GM18868 (cell line): ENCODE results near the gene USP50.
"Not testable (repeated sequence)": the region's sequence is repeated elsewhere in the genome, so short reads cannot be mapped to it uniquely, and the experiment has no call there.

Experiments
- ATAC-seq: cut with Tn5 transposase; IDR thresholded peaks from one replicate; pipeline ENCODE4 v1.9.1; 2021; ENCODE audit warnings: mild to moderate bottlenecking, moderate library complexity; ENCODE audit not compliant: unreplicated experiment

USP50 gene

DNA sequence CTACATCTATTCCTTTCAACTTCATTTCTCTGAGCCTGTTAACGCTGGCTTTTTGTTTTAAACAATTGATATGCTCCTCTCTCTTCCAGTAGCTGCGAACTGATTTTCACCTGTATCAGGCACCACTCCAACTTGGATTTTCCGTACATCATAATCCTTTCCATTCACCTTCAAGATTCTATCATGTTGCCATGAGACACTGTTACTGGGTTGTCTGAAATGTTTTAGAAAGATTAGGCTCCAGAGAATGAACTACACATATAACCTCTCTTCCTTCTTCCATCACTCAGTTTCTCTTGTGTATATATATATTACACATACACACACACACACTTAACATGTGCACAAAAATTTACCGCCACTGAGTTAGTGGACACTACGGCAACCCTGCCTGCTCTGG, at the start of gene USP50:
Gene USP50, minus strand, starts transcription at position 101 of the 400 bp plus-strand sequence. CDS start 141 bp downstream, outside the sequence.
- ATAC-seq = no peak

- no peak for ATAC-seq
Observed at GRCh38 chr15:50594311-50594710, 47.8 kb upstream of the USP50 start.

GRCh38 chr15:50593761-50594160, 47.3 kb upstream of the USP50 start:
- ATAC-seq = no peak

GRCh38 chr15:50590288-50590687, 43.8 kb upstream of the USP50 start:
- ATAC-seq = no peak

DNA sequence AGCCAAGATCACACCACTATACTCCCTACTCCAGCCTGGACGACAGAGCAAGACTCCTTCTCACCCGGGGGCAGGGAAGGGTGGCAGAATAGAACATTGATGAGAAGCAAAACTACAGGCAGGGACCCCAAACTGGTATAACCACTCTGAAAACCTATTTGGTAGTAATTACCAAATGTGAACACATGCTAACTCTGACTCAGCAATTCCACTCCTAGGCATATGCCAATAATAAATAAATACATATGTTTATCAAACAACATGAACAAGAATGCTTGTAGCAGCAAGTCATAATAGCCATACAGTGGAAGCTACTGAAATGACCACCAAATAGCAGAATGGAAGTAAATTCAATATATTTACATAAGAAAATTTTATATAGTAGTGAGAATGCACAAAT, 31.0 kb upstream of the USP50 start:
- no peak for ATAC-seq

- ATAC-seq = no peak
Observed at GRCh38 chr15:50576166-50576565, 29.7 kb upstream of the USP50 start.

DNA sequence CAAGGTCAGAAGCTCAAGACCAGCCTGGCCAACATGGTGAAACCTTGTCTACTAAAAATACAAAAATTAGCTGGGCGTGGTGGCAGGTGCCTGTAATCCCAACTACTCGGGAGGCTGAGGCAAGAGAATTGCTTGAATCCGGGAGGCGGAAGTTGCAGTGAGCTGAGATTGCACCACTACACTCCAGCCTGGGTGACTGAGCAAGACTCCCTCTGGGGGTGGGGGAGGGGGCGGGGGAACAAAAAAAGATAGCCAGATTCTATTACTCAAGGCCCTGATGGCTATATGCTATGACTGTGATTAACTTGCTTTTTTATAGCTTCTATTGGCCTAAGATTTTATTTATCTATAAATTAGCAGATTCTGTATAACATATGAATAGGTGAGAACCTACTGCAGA, 27.4 kb upstream of the USP50 start:
- ATAC-seq = not testable (repeated sequence)

GRCh38 chr15:50563756-50564155, 17.3 kb upstream of the USP50 start:
- ATAC-seq = no peak

GRCh38 chr15:50562735-50563640, 16.5 kb upstream of the USP50 start:
- no peak for ATAC-seq

DNA sequence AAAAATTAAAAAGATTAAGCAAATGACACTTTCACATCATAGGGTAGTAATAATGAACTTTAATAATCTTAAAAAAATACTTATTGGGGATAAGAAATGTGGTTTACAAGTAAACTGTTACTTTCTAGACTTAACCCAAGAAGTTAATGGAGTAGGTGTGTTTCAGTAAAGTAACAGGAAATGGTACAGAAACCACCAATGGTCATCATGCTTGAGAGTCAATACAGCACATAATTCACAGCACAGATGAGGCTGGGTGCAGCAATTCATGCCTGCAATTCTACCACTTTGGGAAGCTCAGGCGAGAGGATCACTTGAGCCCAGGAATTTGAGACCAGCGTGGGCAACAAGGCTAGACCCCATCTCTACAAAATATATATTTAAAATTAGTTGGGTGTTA, 11.5 kb upstream of the USP50 start:
- no peak for ATAC-seq

- ATAC-seq = no peak
Observed at GRCh38 chr15:50556642-50557371, 10.3 kb upstream of the USP50 start.

DNA sequence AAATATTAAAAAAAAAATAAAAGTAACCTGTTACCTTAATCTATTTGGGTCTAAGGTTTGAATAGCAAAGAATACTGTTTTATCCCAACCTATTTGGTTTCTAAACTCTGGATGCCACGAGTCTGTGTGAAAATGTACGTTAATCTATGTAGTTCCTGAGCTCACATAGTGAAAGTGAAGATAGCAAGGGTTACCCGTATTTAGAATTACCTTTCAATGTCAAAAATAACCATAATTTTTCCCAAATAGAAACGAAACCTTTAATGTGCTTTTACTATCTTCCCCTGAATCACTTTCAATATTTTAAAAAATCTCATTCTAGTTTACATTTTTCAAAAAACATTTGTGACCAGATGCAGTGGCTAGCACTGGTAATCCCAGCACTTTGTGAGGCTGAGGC, 5.8 kb upstream of the USP50 start:
- no peak for ATAC-seq

GRCh38 chr15:50549326-50549725, 2.9 kb upstream of the USP50 start:
- ATAC-seq = no peak

DNA sequence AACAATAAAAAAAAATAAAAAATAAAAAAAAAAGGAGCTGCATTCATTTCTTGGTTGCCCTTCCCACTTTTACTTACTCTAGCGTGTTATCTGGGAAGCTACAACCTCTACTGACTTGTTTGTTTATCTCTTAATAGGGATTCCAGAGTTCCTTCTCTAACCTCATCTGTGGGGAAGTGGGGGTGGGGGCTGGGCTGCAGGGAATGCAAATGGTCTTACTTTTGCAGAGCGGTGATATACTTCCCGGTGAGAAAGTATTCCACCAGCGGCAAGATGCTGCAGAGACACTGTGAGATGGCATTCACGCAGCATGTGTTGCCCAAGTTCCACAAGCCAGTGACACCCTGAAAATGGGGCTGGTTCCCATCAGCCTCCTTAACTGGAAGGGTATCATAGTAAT, 2.1 kb downstream of the USP50 start:
- no peak for ATAC-seq

DNA sequence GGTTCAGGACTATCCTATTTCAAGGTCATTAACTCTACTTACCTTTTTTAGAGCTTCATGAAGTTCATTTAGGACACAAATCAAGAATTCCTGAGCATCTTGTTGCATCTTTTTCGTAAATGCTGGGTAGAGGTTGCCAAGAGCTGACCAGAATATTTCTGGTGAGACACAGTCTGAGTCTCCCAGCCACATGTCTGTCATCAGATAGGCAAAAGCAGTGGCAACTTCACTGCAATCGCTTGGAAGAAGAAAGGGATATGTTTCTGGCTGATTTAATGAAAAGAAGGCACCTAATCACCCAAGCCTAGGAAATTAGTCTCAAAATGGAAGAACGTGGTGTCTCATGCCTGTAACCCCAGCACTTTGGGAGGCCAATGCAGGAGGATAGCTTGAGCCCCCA, 2.9 kb downstream of the USP50 start:
- ATAC-seq = no peak

- ATAC-seq = no peak
Observed at GRCh38 chr15:50542887-50543210, 3.6 kb downstream of the USP50 start.

DNA sequence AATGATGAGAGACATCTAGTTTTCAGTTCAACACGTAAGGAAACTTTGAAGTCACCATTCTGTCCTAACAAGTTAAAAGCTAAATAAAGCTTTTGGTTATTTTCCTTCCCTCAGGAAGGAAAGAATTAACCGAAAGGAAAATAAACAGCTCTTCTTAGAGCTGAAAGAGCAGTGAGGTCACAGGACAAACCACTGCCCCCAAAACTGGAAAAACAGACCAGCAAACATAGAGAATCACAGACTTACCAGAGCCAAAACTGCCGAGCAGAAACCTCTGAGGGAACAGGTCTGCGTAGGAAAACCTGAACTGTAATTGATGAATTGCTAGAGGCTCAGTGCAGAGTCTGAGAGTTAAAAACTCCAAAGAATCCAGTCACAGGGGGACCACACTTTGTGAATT, 14.7 kb downstream of the USP50 start:
- no peak for ATAC-seq

DNA sequence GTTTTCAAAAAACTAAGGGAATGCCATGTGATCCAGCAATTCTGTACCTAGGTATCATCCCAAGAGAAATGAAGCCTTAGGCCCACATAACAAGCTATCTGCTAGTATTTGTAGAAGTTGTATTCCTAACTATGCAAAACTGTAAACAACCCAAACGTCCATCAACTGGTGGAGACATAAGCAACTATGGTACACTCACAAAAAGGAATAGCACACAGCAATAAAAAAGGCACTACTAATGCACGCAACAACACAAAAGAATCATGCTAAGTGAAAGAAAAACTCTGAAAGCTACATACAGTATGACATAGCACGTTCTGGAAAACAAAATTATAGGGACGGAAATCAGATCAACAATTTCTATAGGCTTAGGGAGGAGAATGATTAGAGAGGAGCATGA, 15.3 kb downstream of the USP50 start:
- ATAC-seq = no peak

- ATAC-seq = no peak
Observed at GRCh38 chr15:50523851-50524251, 22.6 kb downstream of the USP50 start.

- ATAC-seq = no peak
Observed at GRCh38 chr15:50519740-50520425, 26.6 kb downstream of the USP50 start.

- no peak for ATAC-seq
Observed at GRCh38 chr15:50513001-50513400, 33.5 kb downstream of the USP50 start.

DNA sequence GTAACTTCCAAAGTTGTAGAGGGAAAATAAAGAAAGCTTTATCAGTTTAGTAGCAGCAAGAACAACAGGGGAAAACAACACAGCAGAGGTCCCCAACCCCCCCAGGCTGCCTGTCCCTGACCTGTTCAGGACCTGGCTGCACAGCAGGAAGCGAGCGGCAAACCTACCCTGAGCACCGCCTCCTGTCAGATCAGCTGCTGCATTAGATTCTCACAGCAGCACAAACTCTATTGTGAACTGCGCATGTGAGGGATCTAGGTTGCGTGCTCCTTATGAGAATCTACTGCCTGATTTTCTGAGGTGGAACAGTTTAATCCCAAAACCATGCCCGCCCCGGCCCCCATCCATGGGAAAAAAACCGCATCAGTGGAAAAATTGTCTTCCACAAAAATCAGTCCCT, 40.3 kb downstream of the USP50 start:
- ATAC-seq = no peak
